Gastroesophageal sphincter (tissue), 4 donors: ENCODE measurements around the gene ACAT1. TPM values are rescaled to one million over a fixed set of nuclear protein-coding genes. Genes with fewer than 3 reads are reported as not detected.
A peak's percentile ranks its signal among the peaks of the same experiment; 100 is the strongest.

Source experiments
- ATAC-seq: fragments of 150-250 bp; one replicate; pipeline ENCODE4 v1.9.1; 2016; ENCODE audit warnings: mild to moderate bottlenecking, moderate library complexity
- H3K27ac ChIP-seq, 4 donors: fragments of 200-600 bp; sonication (generic) in 3 of 4; 1 replicate in 3 of 4; 2 replicates in 1 of 4; pipeline ENCODE4 v1.5.1; 2016 to 2019
- H3K27me3 ChIP-seq: fragments of 200-600 bp; sonication (generic); one replicate; pipeline ENCODE4 v1.5.1; 2019
- H3K36me3 ChIP-seq, 2 donors: fragments of 200-600 bp; sonication (generic); one replicate each; pipeline ENCODE4 v1.5.1; 2019; ENCODE audit warnings: control low read depth in 1 of 2
- H3K4me1 ChIP-seq, 3 donors: fragments of 200-600 bp; sonication (generic); 1 replicate in 2 of 3; 2 replicates in 1 of 3; pipeline ENCODE4 v1.5.1; 2016 to 2019; ENCODE audit warnings: control low read depth in 2 of 3
- H3K4me3 ChIP-seq, 2 donors: fragments of 200-600 bp; sonication (generic); one replicate each; pipeline ENCODE4 v1.5.1; 2019; ENCODE audit warnings: mild to moderate bottlenecking in 1 of 2, moderate library complexity in 1 of 2
- H3K9me3 ChIP-seq, 3 donors: fragments of 200-600 bp; sonication (generic); one replicate each; pipeline ENCODE4 v1.5.1; 2017 to 2019; ENCODE audit warnings: control low read depth in 2 of 3
- CTCF ChIP-seq, 4 experiments: fragments of 200-600 bp in 2 of 4; fragments of 450-650 bp in 2 of 4; sonication (generic) in 1 of 4; IDR thresholded peaks; one replicate each; pipeline ENCODE4 v1.5.1; 2017 to 2019; ENCODE audit warnings: antibody characterized with exemption in 4 of 4, mild to moderate bottlenecking in 2 of 4, moderate library complexity in 2 of 4
- EP300 ChIP-seq: sonication (generic); formaldehyde crosslinking; IDR thresholded peaks from one replicate; pipeline ENCODE4 v1.6.1; 2017; ENCODE audit warnings: antibody characterized with exemption, mild to moderate bottlenecking
- POLR2A ChIP-seq, 2 donors: fragments of 450-650 bp; IDR thresholded peaks; one replicate each; pipeline ENCODE4 v1.6.1; 2017; ENCODE audit warnings: antibody characterized with exemption in 2 of 2, mild to moderate bottlenecking in 2 of 2, moderate library complexity in 1 of 2
- POLR2AphosphoS5 ChIP-seq: sonication (generic); formaldehyde crosslinking; IDR thresholded peaks from one replicate; pipeline ENCODE4 v1.6.1; 2017; ENCODE audit warnings: antibody characterized with exemption
- WGBS, 2 donors: methylation state at CpG; one replicate each; pipeline ENCODE4 v1.1.5; 2018; ENCODE audit warnings: low coverage in 1 of 2; 5-methylcytosine and 5-hydroxymethylcytosine counted together
- total RNA-seq, 4 donors: library from RNA; depleted of rRNA; stranded (reverse); fragments of >200 nt; gene quantifications; one replicate each; pipeline ENCODE4 v1.1.0, GENCODE V29; 2016

The ACAT1 gene
- total RNA-seq = 100 to 1,000 TPM; 171 to 345 (median 231) TPM

- peak within 1 kb of the TSS; percentile 54 to 56 for H3K4me3 ChIP-seq
- H3K9me3 ChIP-seq = no peaks in the 10 kb centered on the region
- TF ChIP-seq CTCF (IDR thresholded peaks at IDR 0.05) = peak in 3 of 4 experiments; percentile 50 to 71 (median 69)
- no peak for TF ChIP-seq EP300
- peak; percentile 95 to 96 for TF ChIP-seq POLR2A (IDR thresholded peaks at IDR 0.05)
- peak; percentile 93 for TF ChIP-seq POLR2AphosphoS5
- WGBS, 2 donors = 1 to 4% methylated on average over 7 to 20 of the region's 73 CpGs
- H3K36me3 ChIP-seq = peaks cover 0 to 4% of the 10 kb centered on the region in 2 donors
- peak within 1 kb of the TSS; percentile 67 to 98 (median 90) for H3K27ac ChIP-seq
- peaks cover 0 to 52% (median 3%) of the 10 kb centered on the region in 3 donors for H3K4me1 ChIP-seq
- ATAC-seq = peak; percentile 97
- H3K27me3 ChIP-seq = no peaks in the 10 kb centered on the region
Observed at GRCh38 chr11:108121274-108122155, at the start of gene ACAT1. ACAT1 (plus strand) TSS chr11:108121567; CDS start chr11:108121607, 40 bp downstream.

- Histone ChIP-seq H3K27me3 (no peaks in the 10 kb centered on the region), H3K4me3 (no peak overlapping the region), H3K27ac (no peak overlapping the region), H3K9me3 (no peaks in the 10 kb centered on the region), H3K4me1 (no peaks in the 10 kb centered on the region), H3K36me3 (peaks cover 0 to 68% of the 10 kb centered on the region in 2 donors)
- TF ChIP-seq EP300 (no peak), POLR2A (IDR thresholded peaks at IDR 0.05) (no peak), CTCF (IDR thresholded peaks at IDR 0.05) (no peak), POLR2AphosphoS5 (no peak)
- 88 to 89% methylated on average over 1 of the region's 1 CpG for WGBS, 2 donors
- no peak for ATAC-seq
Observed at GRCh38 chr11:108084811-108085210, 36.6 kb upstream of the ACAT1 start.

DNA sequence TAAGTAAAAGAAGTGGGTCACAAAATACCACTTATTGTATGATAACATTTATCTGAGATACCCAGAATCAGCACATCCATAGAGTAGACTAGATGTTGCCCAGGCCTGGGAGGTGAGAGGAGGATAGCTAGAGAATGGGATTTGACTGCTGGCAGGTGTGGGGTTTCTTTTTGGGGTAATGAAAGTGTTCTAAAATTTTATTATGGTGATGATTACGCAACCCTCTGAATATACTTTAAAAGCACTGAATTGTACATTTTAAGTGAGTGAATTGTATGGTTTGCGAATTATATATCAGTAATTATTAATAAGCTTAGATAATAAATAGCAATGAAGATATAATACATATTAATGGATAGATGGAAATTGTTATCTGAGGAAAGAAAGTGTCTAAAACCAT is 35.7 kb upstream of the ACAT1 start:
- no peak overlapping the region for H3K4me3 ChIP-seq
- H3K27ac ChIP-seq = no peak overlapping the region
- 93 to 97% methylated on average over 2 of the region's 2 CpGs for WGBS, 2 donors
- ATAC-seq = no peak
- TF ChIP-seq EP300 (no peak), POLR2AphosphoS5 (no peak), POLR2A (IDR thresholded peaks at IDR 0.05) (no peak), CTCF (IDR thresholded peaks at IDR 0.05) (no peak)
- H3K9me3 ChIP-seq = no peaks in the 10 kb centered on the region
- no peaks in the 10 kb centered on the region for H3K27me3 ChIP-seq
- no peaks in the 10 kb centered on the region for H3K4me1 ChIP-seq
- peaks cover 0 to 68% of the 10 kb centered on the region in 2 donors for H3K36me3 ChIP-seq

GRCh38 chr11:108092134-108092533 is 29.2 kb upstream of the ACAT1 start:
- H3K9me3 ChIP-seq = no peaks in the 10 kb centered on the region
- no peaks in the 10 kb centered on the region for H3K4me1 ChIP-seq
- peaks cover 0 to 77% of the 10 kb centered on the region in 2 donors for H3K36me3 ChIP-seq
- no peak overlapping the region for H3K4me3 ChIP-seq
- TF ChIP-seq POLR2A (IDR thresholded peaks at IDR 0.05) = no peak
- TF ChIP-seq POLR2AphosphoS5 = no peak
- TF ChIP-seq CTCF (IDR thresholded peaks at IDR 0.05) = no peak
- TF ChIP-seq EP300 = no peak
- H3K27ac ChIP-seq = no peak overlapping the region
- 42 to 50% methylated on average over 2 of the region's 2 CpGs for WGBS, 2 donors
- H3K27me3 ChIP-seq = no peaks in the 10 kb centered on the region
- no peak for ATAC-seq
